Hepatic stellate cell (primary cell): ENCODE data around the gene TRPM5.

Source experiments
- DNase-seq: peaks from one replicate; pipeline ENCODE4 v3.0.0; 2011; ENCODE audit warnings: low spot score

Gene TRPM5

GRCh38 chr11:2452321-2453012, 8.2 kb upstream of the TRPM5 start:
- no peak for DNase-seq

- DNase-seq: no peak
Observed at GRCh38 chr11:2451916-2452315, 7.6 kb upstream of the TRPM5 start.

GRCh38 chr11:2451336-2451735, 7.0 kb upstream of the TRPM5 start:
- DNase-seq: no peak

- no peak for DNase-seq
Observed at GRCh38 chr11:2450321-2451041, 6.2 kb upstream of the TRPM5 start.

- no peak for DNase-seq
Observed at GRCh38 chr11:2449548-2450320, 5.4 kb upstream of the TRPM5 start.

- no peak for DNase-seq
Observed at GRCh38 chr11:2448661-2449547, 4.6 kb upstream of the TRPM5 start.

GRCh38 chr11:2447951-2448650, 3.8 kb upstream of the TRPM5 start:
- no peak for DNase-seq

GRCh38 chr11:2447253-2447950, 3.1 kb upstream of the TRPM5 start:
- no peak for DNase-seq

- DNase-seq: no peak
Observed at GRCh38 chr11:2446590-2447252, 2.4 kb upstream of the TRPM5 start.

- DNase-seq: no peak
Observed at GRCh38 chr11:2445746-2446551, 1.6 kb upstream of the TRPM5 start.

- no peak for DNase-seq
Observed at GRCh38 chr11:2444821-2445745, 769 bp upstream of the TRPM5 start, which contains the start of gene KCNQ1. KCNQ1 (plus strand) TSS chr11:2445008; CDS start chr11:2445099, 91 bp downstream.

GRCh38 chr11:2443406-2443805, 908 bp downstream of the TRPM5 start:
- DNase-seq: no peak

- no peak for DNase-seq
Observed at GRCh38 chr11:2442589-2442988, 1.7 kb downstream of the TRPM5 start.

- DNase-seq: no peak
Observed at GRCh38 chr11:2441171-2441570, 3.1 kb downstream of the TRPM5 start.

- DNase-seq: no peak
Observed at GRCh38 chr11:2440646-2441045, 3.7 kb downstream of the TRPM5 start.

GRCh38 chr11:2439820-2440219, 4.5 kb downstream of the TRPM5 start:
- no peak for DNase-seq

GRCh38 chr11:2437516-2437915, 6.8 kb downstream of the TRPM5 start:
- DNase-seq: no peak

GRCh38 chr11:2436521-2437031, 7.7 kb downstream of the TRPM5 start:
- no peak for DNase-seq
